Calu3 (cell line): ENCODE measurements around the gene EFCAB11. TPM values are rescaled to one million over a fixed set of nuclear protein-coding genes. Genes with fewer than 3 reads are reported as not detected.

Experiments used
- BruUV-seq: library from RNA; stranded (reverse); fragments of 400-500 nt; replicated peaks from 2 replicates; lab custom pipeline; 2021; lab: Mats Ljungman, UMichigan
- CTCF ChIA-PET: fragments of 300-600 bp; sonication (Branson Sonifier 250); formaldehyde crosslinking; loops from one replicate; lab custom pipeline; 2022; ENCODE audit warnings: antibody characterized with exemption; lab: Charles Lee
- DNase-seq: peaks from one replicate; pipeline ENCODE4 v3.0.0; 2022
- H3K27ac Mint-ChIP-seq: one replicate; pipeline ENCODE4 v1.8.0; 2022; ENCODE audit warnings: mixed read lengths; ENCODE audit not compliant: unreplicated experiment
- H3K27me3 Mint-ChIP-seq: one replicate; pipeline ENCODE4 v1.8.0; 2022; ENCODE audit warnings: mixed read lengths; ENCODE audit not compliant: unreplicated experiment
- H3K36me3 Mint-ChIP-seq: one replicate; pipeline ENCODE4 v1.8.0; 2022; ENCODE audit warnings: mild to moderate bottlenecking, moderate library complexity, mixed read lengths; ENCODE audit not compliant: insufficient read depth, unreplicated experiment
- H3K4me1 Mint-ChIP-seq: one replicate; pipeline ENCODE4 v1.8.0; 2022; ENCODE audit warnings: mild to moderate bottlenecking, low read depth, mixed read lengths; ENCODE audit not compliant: unreplicated experiment
- H3K4me3 Mint-ChIP-seq: one replicate; pipeline ENCODE4 v1.8.0; 2022; ENCODE audit warnings: mild to moderate bottlenecking, low read depth, moderate library complexity, mixed read lengths; ENCODE audit not compliant: unreplicated experiment
- H3K9me3 Mint-ChIP-seq: one replicate; pipeline ENCODE4 v1.8.0; 2022; ENCODE audit warnings: low read depth, mixed read lengths; ENCODE audit not compliant: unreplicated experiment
- CTCF ChIP-seq: fragments of 200-600 bp; IDR thresholded peaks from one replicate; pipeline ENCODE4 v1.8.0; 2022; ENCODE audit warnings: antibody characterized with exemption; ENCODE audit not compliant: unreplicated experiment
- intact Hi-C: fragments of 100-400 bp; cut with micrococcal nuclease; formaldehyde crosslinking; loops from one replicate; pipeline ENCODE4 v1.10.0; 2022; ENCODE audit not compliant: unreplicated experiment
- total RNA-seq: library from RNA; stranded (reverse); gene quantifications from 2 replicates; pipeline ENCODE4 v1.2.3, GENCODE V29; 2022

The EFCAB11 gene
- total RNA-seq, 1 experiment from 2014 or later: 29.4 TPM

- no peak overlapping the region for H3K27ac Mint-ChIP-seq
Observed at GRCh38 chr14:89767131-89767530, 187.4 kb downstream of the EFCAB11 start.

GRCh38 chr14:89765346-89765745 lies 189.2 kb downstream of the EFCAB11 start:
- no peaks in the 10 kb centered on the region for H3K36me3 Mint-ChIP-seq
- DNase-seq: no peak
- peaks cover 9% of the 10 kb centered on the region for H3K27me3 Mint-ChIP-seq
- no peaks in the 10 kb centered on the region for H3K9me3 Mint-ChIP-seq
- intact Hi-C loops: no loop called here
- no peaks in the 10 kb centered on the region for H3K4me1 Mint-ChIP-seq
- CTCF ChIA-PET: interaction anchor here (0.6 kb wide), 1 partner anchor 1773 kb away, joined by 6 read pairs; the partner anchor contains the start of gene GALC
- TF ChIP-seq CTCF: no peak
- H3K4me3 Mint-ChIP-seq: no peak overlapping the region
- no TSS peak for BruUV-seq
- H3K27ac Mint-ChIP-seq: no peak overlapping the region

More at GRCh38 chr14:89767131-89767530, 187.4 kb downstream of the EFCAB11 start:
- intact Hi-C loops: no loop called here
- DNase-seq: no peak
- Mint-ChIP-seq H3K4me3 (no peak overlapping the region), H3K4me1 (no peaks in the 10 kb centered on the region), H3K36me3 (no peaks in the 10 kb centered on the region), H3K9me3 (no peaks in the 10 kb centered on the region), H3K27me3 (no peaks in the 10 kb centered on the region)
- CTCF ChIA-PET: no interaction called here
- no peak for TF ChIP-seq CTCF
- no TSS peak for BruUV-seq

GRCh38 chr14:89760086-89760485 lies 194.4 kb downstream of the EFCAB11 start:
- Mint-ChIP-seq H3K27ac (no peak overlapping the region), H3K9me3 (peaks cover 4% of the 10 kb centered on the region), H3K36me3 (no peaks in the 10 kb centered on the region), H3K27me3 (peaks cover 18% of the 10 kb centered on the region), H3K4me1 (no peaks in the 10 kb centered on the region), H3K4me3 (no peak overlapping the region)
- no TSS peak for BruUV-seq
- no peak for TF ChIP-seq CTCF
- intact Hi-C loops: no loop called here
- no peak for DNase-seq
- CTCF ChIA-PET: no interaction called here

GRCh38 chr14:89757313-89757939 lies 197.1 kb downstream of the EFCAB11 start:
- Mint-ChIP-seq H3K4me3 (no peak overlapping the region), H3K27ac (no peak overlapping the region), H3K9me3 (peaks cover 4% of the 10 kb centered on the region), H3K4me1 (no peaks in the 10 kb centered on the region), H3K27me3 (peaks cover 18% of the 10 kb centered on the region), H3K36me3 (no peaks in the 10 kb centered on the region)
- BruUV-seq: no TSS peak
- CTCF ChIA-PET: no interaction called here
- intact Hi-C loops: no loop called here
- no peak for DNase-seq
- TF ChIP-seq CTCF: no peak
